Type B pancreatic cell (in vitro differentiated cells): ENCODE measurements around the gene HSD17B11. TPM values are rescaled to one million over a fixed set of nuclear protein-coding genes. Genes with fewer than 3 reads are reported as not detected.
"Not testable (repeated sequence)": the region's sequence is repeated elsewhere in the genome, so short reads cannot be mapped to it uniquely, and the experiment has no call there.

Experiments used
- DNase-seq: peaks from one replicate; pipeline ENCODE4 v3.0.0; 2021; ENCODE audit warnings: mixed read lengths; ENCODE audit not compliant: unreplicated experiment; ENCODE audit errors: extremely low spot score
- H3K27ac Mint-ChIP-seq: 2 replicates; pipeline ENCODE4 v1.8.0; 2021; ENCODE audit warnings: mild to moderate bottlenecking, mixed read lengths
- H3K27me3 Mint-ChIP-seq: 2 replicates; pipeline ENCODE4 v1.8.0; 2021; ENCODE audit warnings: mixed read lengths
- H3K36me3 Mint-ChIP-seq: 2 replicates; pipeline ENCODE4 v1.8.0; 2021; ENCODE audit warnings: mixed read lengths
- H3K4me1 Mint-ChIP-seq: one replicate; pipeline ENCODE4 v1.8.0; 2021; ENCODE audit warnings: mixed read lengths; ENCODE audit not compliant: unreplicated experiment
- H3K4me3 Mint-ChIP-seq: 2 replicates; pipeline ENCODE4 v1.8.0; 2021; ENCODE audit warnings: mild to moderate bottlenecking, mixed read lengths
- H3K9me3 Mint-ChIP-seq: 2 replicates; pipeline ENCODE4 v1.8.0; 2021; ENCODE audit warnings: mixed read lengths
- CTCF ChIP-seq: fragments of 200-600 bp; sonication (generic); conservative IDR thresholded peaks from 2 replicates; pipeline ENCODE4 v1.5.0; 2021; ENCODE audit warnings: antibody characterized with exemption, mild to moderate bottlenecking
- total RNA-seq: library from RNA; stranded (reverse); gene quantifications from 2 replicates; pipeline ENCODE4 v1.2.1, GENCODE V29; 2021; ENCODE audit warnings: low replicate concordance

Gene HSD17B11
- total RNA-seq, 1 donor from 2014 or later = 23.9 TPM

GRCh38 chr4:87426865-87427517 lies 36.0 kb upstream of the HSD17B11 start:
- TF ChIP-seq CTCF = no peak
- DNase-seq = no peak
- H3K9me3 Mint-ChIP-seq = no peaks in the 10 kb centered on the region
- H3K36me3 Mint-ChIP-seq = peaks cover 10% of the 10 kb centered on the region
- H3K4me3 Mint-ChIP-seq = no peak overlapping the region
- H3K27me3 Mint-ChIP-seq = no peaks in the 10 kb centered on the region
- peaks cover 20% of the 10 kb centered on the region for H3K4me1 Mint-ChIP-seq
- H3K27ac Mint-ChIP-seq = no peak overlapping the region

DNA sequence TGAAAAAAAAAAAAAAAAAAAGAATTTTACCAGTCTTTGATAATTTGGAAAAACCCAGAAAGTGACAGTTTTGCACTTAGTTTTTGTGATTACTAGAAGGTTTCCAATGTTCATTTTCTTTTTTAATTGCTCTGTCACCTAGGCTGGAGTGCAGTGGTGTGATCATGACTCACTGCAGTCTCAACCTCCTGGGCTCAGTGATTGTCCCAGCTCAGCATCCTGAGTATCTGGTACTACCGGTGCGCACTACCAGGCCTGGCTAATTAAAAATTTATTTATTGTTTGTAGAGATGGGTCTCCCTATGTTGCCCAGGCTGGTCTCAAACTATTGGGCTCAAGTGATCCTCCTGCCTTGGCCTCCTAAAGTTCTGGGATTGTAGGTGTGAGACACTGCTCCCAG lies 34.7 kb upstream of the HSD17B11 start:
- no peak for DNase-seq
- no peak overlapping the region for H3K4me3 Mint-ChIP-seq
- no peak overlapping the region for H3K27ac Mint-ChIP-seq
- H3K9me3 Mint-ChIP-seq = no peaks in the 10 kb centered on the region
- H3K36me3 Mint-ChIP-seq = peaks cover 10% of the 10 kb centered on the region
- H3K4me1 Mint-ChIP-seq = peaks cover 20% of the 10 kb centered on the region
- H3K27me3 Mint-ChIP-seq = no peaks in the 10 kb centered on the region
- no peak for TF ChIP-seq CTCF

- peak overlapping the region; percentile 93 for H3K27ac Mint-ChIP-seq
These were observed 33.1 kb upstream of the HSD17B11 start for GRCh38 chr4:87424099-87424543.

GRCh38 chr4:87423317-87424098 lies 32.5 kb upstream of the HSD17B11 start:
- peak overlapping the region; percentile 93 for H3K27ac Mint-ChIP-seq
- peak overlapping the region; percentile 98 for H3K4me3 Mint-ChIP-seq
- H3K27me3 Mint-ChIP-seq = no peaks in the 10 kb centered on the region
- no peaks in the 10 kb centered on the region for H3K9me3 Mint-ChIP-seq
- DNase-seq = no peak
- peaks cover 20% of the 10 kb centered on the region for H3K4me1 Mint-ChIP-seq
- H3K36me3 Mint-ChIP-seq = peaks cover 4% of the 10 kb centered on the region
- TF ChIP-seq CTCF = no peak

More at GRCh38 chr4:87424099-87424543, 33.1 kb upstream of the HSD17B11 start:
- H3K36me3 Mint-ChIP-seq, H3K9me3 Mint-ChIP-seq, DNase-seq, H3K27me3 Mint-ChIP-seq: not testable (repeated sequence)
- H3K4me1 Mint-ChIP-seq = peaks cover 20% of the 10 kb centered on the region
- H3K4me3 Mint-ChIP-seq = peak overlapping the region; percentile 98

GRCh38 chr4:87422104-87423052 lies 31.4 kb upstream of the HSD17B11 start, which contains the start of gene NUDT9:
Gene NUDT9, plus strand, starts transcription at chr4:87422573. Its CDS starts 333 bp downstream, at chr4:87422906.
- Mint-ChIP-seq H3K4me3 (peak within 1 kb of the TSS; percentile 98), H3K36me3 (peaks cover 2% of the 10 kb centered on the region), H3K27ac (peak within 1 kb of the TSS; percentile 93), H3K9me3 (no peaks in the 10 kb centered on the region), H3K27me3 (no peaks in the 10 kb centered on the region), H3K4me1 (peaks cover 17% of the 10 kb centered on the region)
- DNase-seq = peak; percentile 90
- TF ChIP-seq CTCF = no peak
